HG02884 (cell line): ENCODE results near the gene THSD7B.
"Not testable (repeated sequence)": the region's sequence is repeated elsewhere in the genome, so short reads cannot be mapped to it uniquely, and the experiment has no call there.

Experiments
- ATAC-seq: cut with Tn5 transposase; IDR thresholded peaks from one replicate; pipeline ENCODE4 v1.9.1; 2021; ENCODE audit warnings: mild to moderate bottlenecking, moderate library complexity; ENCODE audit not compliant: unreplicated experiment

The THSD7B gene

GRCh38 chr2:137238065-137238464 is 472.7 kb downstream of the THSD7B start:
- no peak for ATAC-seq

GRCh38 chr2:137249463-137250130 is 484.3 kb downstream of the THSD7B start:
- ATAC-seq: no peak

- no peak for ATAC-seq
Measured at GRCh38 chr2:137250401-137250800, 485.1 kb downstream of the THSD7B start.

GRCh38 chr2:137251045-137251444 is 485.7 kb downstream of the THSD7B start:
- ATAC-seq: no peak

GRCh38 chr2:137252934-137253333 is 487.6 kb downstream of the THSD7B start:
- no peak for ATAC-seq

GRCh38 chr2:137254052-137254451 is 488.7 kb downstream of the THSD7B start:
- ATAC-seq: no peak

- no peak for ATAC-seq
Measured at GRCh38 chr2:137255345-137255744, 490.0 kb downstream of the THSD7B start.

GRCh38 chr2:137255990-137256389 is 490.6 kb downstream of the THSD7B start:
- no peak for ATAC-seq

- no peak for ATAC-seq
Measured at GRCh38 chr2:137261881-137262585, 496.7 kb downstream of the THSD7B start.

- no peak for ATAC-seq
Measured at GRCh38 chr2:137262594-137262993, 497.2 kb downstream of the THSD7B start.

GRCh38 chr2:137287913-137288639 is 522.7 kb downstream of the THSD7B start:
- ATAC-seq: no peak

GRCh38 chr2:137291836-137292570 is 526.7 kb downstream of the THSD7B start:
- no peak for ATAC-seq

GRCh38 chr2:137298377-137298776 is 533.0 kb downstream of the THSD7B start:
- no peak for ATAC-seq

- no peak for ATAC-seq
Measured at GRCh38 chr2:137300987-137301386, 535.6 kb downstream of the THSD7B start.

- no peak for ATAC-seq
Measured at GRCh38 chr2:137302957-137303356, 537.6 kb downstream of the THSD7B start.

- ATAC-seq: no peak
Measured at GRCh38 chr2:137316075-137316474, 550.7 kb downstream of the THSD7B start.

GRCh38 chr2:137321566-137321965 is 556.2 kb downstream of the THSD7B start:
- ATAC-seq: no peak

GRCh38 chr2:137331562-137331961 is 566.2 kb downstream of the THSD7B start:
- not testable (repeated sequence) for ATAC-seq

- ATAC-seq: no peak
Measured at GRCh38 chr2:137333386-137334165, 568.2 kb downstream of the THSD7B start.

GRCh38 chr2:137336067-137336466 is 570.7 kb downstream of the THSD7B start:
- no peak for ATAC-seq
